NCI-H187 treated with DMSO at 0.1 percent for 48 hours (cell line): Measurements from ENCODE around the gene ALLC.

Source experiments
- DNase-seq: peaks from one replicate; lab custom pipeline; 2025; lab: John Stamatoyannopoulos, UW

Gene ALLC

DNA sequence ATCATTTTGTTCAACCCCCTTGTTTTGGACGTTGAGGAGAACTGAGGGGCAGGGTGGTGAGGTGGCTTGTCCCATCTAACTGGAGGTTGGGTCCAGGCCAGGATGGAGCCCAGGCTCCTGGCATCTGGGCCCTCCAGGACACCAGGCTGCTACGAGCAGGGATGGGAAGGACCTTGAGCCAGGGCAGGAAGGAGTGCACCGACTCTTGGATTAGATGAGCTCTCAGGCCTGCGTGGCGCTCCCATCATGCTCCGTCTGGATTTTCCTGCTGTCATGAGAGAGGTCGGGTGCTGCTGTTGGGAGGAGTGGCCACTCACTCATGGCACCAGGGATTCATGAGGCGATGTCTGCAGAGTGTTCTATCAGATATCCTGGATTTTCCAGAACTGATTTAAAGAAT is 18.3 kb upstream of the ALLC start:
- no peak for DNase-seq

DNA sequence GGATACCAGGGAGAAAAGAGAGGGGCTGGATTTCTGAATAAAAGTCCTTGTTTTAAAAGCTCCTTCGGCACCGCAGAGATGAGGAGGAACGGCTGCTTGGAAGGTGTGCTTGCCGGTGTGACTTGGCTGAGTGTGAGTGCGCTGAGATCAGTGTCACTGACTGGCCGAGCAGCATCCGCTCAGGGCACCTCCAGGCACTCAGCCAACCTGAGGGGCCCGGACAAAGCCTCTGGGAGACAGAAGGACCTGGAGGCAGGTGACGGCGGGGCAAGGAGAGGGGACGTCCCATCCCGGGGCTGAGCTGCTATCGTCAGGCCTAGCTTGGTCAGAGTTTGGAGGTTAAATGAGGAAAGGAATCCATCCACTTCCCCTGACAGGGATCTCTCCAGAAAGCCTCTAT is 16.8 kb upstream of the ALLC start:
- DNase-seq = no peak

DNA sequence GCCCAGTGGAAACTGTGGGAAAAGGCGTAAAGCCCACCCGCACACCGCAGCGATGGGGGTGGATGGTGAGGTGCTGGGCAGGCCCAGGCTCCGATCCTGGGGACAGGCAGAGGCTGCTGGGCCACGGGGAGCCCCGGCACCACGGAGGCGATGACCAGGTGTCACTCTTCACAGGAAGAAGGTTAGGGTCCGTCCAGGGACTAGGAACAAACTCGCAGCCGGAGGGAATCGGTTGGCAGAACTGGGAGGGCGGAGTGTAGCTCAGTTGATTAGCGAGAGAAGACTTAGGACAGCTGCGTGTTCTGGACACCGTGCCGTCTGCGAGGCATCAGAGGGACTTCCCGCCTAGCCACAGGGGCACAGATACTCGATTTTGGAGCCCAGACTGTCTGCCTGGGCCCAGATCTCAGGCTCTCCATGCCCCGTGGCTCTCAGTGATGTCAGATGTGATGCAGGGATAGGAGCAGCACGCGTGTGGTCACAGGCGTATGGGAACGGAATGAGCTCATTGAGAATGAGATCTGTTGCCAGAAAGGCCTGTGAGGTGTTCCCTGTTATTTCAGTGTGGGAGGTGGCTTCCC is 16.1 kb upstream of the ALLC start:
- DNase-seq = no peak

DNA sequence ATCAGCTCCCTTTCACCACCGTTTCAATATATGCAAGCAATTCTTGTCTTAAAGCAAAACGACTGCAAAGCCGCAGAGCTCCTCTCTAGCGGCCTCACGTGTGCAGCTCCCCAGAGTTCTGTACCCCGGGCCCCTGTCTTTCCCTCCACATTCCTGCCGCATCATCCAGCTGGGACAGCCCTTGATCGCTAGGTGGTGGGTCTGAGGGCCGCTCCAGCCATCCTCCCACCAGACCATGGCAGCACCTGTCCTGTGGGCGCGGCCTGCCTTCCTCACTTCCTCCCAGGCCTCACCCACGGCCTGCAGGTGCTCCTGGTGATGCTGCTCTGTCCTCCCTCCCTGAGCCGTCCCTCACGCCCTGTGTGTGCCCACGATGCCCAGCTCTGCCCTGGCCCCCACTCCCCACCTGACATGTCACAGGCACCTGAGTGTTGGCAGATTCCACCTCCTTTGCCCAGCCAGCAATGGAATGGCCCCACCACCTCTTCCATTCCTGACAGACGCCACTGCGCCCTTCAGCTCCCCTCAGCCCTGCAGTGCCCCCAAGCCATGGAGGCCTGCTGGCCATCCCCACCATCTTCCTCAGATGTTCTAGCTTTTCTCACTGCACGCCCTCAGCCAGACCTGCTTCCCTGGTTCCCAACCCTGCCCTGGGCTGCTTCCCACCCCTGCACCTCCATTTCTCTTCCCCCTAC is 15.3 kb upstream of the ALLC start:
- DNase-seq = no peak

DNA sequence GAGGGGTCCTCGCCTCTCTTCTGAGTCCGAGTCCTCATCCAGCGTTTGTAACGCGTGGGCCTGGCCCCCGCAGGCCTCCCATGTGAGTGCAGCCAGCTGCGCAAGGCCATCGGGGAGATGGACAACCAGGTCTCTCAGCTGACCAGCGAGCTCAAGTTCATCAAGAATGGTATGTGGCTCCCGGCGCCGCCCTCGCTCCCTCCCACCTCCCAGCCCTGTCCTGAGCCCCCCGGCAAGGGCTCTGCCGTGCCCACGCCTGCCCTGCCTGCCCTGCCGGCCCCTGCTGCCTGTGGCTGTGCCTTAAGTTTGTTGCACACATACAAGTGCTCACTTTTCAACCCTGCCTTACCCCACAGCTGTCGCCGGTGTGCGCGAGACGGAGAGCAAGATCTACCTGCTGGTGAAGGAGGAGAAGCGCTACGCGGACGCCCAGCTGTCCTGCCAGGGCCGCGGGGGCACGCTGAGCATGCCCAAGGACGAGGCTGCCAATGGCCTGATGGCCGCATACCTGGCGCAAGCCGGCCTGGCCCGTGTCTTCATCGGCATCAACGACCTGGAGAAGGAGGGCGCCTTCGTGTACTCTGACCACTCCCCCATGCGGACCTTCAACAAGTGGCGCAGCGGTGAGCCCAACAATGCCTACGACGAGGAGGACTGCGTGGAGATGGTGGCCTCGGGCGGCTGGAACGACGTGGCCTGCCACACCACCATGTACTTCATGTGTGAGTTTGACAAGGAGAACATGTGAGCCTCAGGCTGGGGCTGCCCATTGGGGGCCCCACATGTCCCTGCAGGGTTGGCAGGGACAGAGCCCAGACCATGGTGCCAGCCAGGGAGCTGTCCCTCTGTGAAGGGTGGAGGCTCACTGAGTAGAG is 14.4 kb upstream of the ALLC start:
- DNase-seq = no peak

DNA sequence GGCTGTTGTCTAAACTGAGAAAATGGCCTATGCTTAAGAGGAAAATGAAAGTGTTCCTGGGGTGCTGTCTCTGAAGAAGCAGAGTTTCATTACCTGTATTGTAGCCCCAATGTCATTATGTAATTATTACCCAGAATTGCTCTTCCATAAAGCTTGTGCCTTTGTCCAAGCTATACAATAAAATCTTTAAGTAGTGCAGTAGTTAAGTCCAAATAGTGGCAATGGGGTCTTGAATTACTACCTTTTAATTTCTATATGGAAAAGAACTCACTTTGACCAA is 13.8 kb upstream of the ALLC start:
- no peak for DNase-seq

DNA sequence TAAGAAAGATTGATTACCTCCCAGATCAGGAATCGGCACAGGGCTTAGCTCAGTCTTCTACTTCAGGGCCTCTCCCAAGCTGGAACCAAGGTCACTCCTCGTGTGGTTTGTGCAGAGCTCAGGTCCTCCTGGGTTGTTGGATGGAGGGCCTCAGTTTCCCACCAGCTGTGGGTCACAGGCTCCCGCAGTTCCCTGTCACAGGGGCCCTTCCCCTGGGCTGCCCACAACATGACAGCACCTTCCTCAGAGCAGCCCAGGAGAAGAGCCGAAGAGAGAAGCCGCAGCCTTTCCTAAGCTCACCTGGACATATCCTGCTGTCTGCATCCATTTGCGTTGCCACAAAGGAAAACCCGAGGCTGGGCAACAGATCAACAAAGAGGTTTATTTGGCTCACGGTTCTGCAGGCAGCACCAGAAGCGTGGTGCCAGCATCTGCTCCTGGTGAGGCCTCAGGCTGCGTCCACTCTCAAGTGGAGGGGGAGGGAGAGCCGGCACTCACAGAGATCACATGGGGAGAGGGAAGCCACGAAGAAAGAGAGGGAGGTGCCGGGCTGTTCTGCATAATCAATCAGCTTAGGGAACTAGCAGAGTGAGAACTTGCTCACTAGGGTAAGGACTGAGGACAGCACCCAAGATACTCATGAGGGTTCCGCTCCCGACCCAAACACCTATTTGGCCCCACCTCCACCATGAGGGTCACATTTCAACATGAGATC is 13.0 kb upstream of the ALLC start:
- DNase-seq = no peak

DNA sequence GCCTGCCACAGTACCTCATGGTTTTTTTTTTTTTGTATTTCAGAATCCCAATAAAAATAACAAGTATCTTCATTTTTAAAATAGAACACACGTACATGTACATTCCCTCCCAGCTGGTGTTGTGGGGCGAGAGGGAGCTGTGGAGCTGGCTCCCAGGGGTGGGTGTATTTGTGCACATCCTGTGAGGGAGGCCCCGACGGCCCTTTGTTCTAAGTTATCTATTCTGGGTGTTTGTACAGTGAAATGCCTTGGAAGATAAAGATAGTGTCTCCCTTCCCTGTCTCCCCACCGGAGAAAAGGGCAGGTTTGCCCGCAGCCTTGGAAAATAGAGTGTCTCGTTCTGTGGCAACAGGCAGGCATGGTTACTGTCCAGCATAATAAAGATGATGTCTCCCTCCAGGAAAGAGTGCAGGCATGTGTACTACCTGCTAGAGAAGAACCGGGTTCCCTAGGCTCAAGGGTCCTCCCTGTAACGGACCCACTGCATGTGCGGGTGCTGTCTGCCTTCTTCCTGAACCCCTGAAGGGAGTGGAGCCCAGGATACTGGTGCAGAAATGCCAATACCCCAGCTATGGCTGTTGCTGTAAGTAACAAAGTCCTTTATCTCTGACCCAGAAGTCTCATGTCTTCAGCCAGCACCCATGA is 12.1 kb upstream of the ALLC start:
- DNase-seq = no peak

DNA sequence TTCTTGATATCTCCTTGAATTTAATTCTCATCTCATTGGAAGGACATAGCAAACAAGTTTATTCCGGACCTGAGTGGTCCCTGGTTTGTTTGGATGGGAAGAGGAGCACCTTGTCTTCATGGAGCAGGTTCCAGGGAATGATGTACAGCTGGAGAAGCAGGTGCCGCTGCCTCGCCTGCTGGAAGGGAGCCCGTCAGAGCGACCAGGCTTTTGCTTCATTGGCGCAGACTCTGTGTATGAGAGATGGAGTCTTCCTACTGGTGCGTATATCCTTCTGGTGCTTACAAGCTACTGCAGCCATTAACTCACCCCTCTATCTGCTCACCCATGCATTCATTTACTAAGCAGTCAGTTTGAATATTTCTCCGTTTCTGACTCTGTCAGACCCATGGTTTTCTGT is 11.6 kb upstream of the ALLC start:
- no peak for DNase-seq

DNA sequence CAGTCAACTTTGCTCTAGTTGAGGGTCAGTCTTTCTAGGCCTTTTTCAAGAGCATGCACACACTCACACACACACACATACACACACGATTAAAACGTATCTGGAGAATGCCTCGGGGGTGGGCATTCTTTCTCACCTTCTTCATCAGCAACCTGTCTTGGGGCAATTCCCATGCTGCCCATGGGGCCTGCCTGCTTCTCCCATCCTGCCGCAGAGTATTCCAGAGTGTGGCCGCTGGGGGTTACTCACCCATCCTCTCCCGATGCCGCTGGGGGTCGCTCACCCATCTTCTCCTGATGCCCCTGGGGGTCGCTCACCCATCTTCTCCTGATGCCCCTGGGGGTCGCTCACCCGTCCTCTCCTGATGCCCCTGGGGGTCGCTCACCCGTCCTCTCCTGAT is 10.8 kb upstream of the ALLC start:
- no peak for DNase-seq

DNA sequence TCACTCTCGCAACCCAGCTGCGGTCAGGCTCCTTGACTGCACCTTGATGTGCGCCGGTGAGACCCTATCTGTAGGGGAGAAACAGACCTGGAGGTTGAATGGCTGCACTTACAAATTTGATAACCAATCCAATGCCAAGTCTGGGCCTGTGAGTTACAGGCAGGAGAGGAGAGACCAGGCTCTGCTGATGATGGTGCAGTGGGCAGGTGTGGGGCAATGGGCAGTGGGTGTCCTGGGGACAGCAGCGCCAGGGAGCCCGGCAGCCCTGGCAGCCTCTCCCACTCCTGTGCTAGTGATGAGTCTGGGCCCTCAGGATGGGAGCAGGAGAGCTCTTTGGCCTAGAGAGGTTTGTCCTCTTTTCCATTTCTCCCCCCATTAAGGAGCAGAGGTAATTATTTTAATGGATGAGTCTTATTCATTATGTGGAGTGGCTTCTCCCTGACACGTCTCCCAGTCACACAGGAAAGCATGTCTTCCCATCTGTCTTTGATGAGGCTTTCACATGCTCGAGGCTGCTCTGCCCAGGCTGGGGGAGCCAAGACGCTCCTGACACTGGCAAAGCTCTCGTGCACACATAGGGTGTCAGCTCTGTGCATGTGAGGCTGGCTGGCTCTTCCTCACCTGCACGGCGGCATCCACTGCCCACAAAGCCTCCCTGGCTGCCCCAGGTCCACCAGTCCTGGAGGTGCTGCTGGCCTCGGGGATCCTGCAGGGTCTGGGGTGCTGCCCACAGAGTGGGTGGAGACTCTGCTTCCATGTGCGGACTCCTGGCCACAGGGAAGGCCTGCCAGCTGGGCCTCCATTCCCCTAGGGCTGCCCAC is 10.0 kb upstream of the ALLC start:
- no peak for DNase-seq

DNA sequence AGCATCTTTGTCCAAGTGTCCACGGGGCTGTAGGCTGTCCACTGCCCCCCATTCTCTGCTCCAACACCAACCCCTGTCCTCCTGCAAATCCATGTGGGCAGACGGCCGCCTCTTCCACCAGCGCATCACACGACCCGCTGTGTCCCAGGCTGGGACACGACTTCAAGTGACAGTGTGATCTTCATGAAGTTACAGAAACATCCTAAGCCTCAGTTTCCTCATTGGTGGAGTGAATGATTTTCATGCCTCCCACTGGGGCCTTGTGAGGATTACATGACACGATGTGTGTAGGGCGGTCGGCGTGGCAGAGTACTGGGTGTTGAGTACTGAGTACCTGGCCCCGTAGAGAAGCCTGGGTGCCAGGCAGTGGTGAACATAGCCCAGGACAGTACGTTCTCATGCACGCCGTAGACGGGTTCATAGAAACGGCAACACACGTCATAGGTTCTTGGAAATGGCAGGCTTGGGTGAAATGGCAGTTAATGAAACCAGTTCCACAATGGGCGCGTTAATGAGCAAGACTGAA is 9.3 kb upstream of the ALLC start:
- no peak for DNase-seq

DNA sequence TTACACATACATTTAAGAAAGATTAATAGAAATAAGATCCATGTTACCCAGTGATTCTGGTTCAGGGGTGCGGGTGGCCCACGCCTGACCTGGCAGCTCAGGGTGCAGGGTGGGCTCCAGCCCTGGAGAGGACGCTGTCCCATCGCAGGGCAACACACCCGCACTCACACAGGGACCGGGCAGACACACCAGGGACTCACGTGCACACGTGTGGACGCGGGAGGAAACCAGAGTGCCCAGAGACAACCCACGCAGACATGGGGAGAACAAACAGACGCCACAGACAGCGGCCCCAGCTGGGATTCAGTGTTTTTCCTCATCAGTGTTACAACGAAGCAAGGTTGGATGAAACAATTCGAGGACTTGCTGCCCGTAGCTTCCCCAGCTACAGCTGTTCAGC is 8.4 kb upstream of the ALLC start:
- no peak for DNase-seq

DNA sequence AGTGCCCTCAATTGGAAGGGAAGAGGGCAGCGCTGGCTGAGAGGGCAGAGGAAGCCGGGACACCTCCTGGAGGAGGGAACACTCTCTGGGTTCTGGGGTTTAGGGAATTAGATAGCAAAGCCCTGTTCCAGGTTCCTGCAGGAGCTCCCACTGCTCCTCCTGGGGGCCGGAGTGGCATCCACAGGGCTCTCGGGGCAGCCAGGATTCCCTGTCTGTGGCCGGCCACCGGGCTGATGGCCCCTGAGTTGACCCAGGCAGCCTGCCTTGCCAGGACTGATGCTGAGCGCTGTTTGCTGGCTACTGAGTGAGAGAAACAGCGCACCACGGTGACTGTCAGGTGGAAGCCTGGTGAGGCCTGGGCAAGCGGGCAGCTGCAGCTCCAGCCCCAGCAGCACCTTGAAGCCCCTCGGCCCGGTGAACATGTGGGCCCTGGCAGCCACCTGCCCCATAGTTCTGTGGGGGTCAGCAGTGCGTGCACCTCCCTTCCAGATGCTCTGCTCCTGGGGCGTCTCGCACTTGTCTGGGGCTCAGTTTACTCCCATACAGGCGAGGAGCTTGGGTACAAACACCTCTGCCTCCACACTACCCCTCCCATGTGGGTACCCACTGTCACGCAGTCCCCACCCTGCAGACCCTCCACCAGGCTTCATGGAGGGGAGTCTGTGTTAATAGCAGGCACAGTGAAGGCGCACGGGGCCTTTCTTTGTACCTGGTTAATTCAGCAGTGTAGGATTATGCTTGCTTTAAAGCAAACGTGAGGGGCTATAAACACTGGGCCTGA is 7.7 kb upstream of the ALLC start:
- DNase-seq = no peak

DNA sequence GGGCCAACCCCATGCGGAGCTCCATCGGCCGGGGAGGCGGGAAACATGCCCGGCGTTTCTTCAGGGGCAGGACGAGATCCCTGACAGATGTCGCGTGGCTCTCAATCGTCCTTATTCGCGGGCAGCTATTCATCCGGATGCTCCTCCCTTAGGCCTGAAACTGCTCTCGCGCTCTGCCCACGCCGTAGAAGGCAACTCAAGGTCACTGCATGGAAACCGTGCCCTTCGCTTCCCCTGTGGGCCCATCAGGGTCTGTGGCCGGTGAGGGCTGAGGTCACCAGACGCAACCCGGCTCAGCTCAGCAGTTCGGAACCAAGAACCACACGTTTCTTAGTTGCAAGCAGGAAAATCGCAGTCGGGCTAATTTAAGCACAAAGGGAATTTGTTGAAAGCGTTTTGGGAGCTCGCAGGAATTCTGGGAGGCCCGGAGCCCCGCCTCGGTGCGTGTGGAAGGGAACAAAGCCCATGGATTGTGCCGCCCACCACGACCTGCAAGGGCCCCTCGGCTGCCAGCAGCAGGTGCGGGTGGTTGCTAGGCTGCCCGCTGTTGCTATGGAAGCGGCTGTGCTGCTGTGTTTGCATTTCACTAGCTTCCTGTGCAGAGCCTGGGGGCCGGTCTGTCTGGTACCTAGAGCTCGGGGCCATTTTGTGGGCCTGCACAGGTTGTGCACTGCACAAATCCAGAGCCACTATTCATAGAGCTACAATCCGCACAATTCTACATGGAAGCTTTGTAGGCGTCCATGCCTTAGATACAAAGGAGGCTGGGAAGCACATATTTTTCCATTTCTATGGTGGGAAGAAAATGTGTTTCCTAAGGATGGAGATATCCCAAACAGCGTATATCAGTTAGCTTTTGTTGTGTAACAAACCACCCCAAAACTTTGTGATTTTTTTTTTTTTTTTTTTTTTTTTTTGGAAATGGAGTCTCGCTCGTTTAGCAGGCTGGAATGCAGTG is 6.0 kb upstream of the ALLC start:
- DNase-seq = peak; percentile 71

DNA sequence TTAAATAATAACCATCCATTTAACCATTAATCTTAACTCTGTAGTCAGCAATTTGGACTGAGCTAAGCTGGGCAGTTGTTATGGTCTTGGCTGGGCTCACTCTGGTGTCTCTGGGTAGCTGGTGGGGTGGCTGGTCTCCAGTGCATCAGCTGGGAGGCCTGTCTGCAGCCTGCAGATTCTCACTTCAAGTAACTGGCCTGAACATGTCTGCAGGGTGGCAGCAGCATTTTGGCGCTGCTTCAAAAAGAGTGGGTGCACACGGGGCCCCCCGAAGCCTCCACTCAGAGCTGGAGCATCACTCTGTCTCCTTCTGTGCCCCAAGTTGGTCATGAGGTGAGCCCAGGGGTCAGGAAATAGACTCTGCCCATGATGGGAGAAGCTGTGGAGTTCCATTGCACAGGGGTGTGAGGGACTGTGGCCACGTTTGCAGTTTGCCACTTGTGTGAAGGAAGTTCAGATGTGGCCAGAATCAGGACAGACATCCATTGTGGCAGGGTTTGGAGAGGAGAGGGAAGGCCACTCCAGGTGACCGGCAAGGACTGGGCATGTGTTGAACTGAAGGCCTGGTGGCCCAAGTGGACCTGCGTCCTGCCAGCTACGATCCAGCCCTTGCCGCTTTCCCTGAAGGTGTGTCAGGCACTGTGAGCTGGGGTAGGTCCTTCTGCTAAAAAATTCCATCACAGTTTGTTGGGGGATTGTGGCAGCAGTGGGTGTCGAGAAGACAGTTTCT is 4.9 kb upstream of the ALLC start:
- DNase-seq = no peak

DNA sequence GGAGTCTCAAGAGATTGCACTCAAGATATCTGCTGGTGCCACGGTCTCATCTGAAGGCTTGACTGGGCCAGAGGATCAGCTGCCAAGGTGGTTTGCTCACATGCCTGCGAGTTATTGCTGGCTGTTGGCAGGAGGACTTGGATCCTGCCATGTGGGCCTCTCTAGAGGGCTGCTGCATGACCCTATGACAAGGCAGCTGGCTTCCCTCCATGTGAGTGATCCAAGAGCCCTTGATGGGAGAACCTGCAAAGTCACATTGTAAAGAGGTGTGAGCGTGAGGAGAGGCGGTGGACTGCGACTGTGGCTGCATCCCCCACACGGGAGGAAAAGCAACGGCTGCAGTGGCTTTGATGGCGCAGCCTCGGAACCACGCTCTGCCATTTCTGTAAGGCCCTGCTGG is 4.0 kb upstream of the ALLC start:
- DNase-seq = no peak

DNA sequence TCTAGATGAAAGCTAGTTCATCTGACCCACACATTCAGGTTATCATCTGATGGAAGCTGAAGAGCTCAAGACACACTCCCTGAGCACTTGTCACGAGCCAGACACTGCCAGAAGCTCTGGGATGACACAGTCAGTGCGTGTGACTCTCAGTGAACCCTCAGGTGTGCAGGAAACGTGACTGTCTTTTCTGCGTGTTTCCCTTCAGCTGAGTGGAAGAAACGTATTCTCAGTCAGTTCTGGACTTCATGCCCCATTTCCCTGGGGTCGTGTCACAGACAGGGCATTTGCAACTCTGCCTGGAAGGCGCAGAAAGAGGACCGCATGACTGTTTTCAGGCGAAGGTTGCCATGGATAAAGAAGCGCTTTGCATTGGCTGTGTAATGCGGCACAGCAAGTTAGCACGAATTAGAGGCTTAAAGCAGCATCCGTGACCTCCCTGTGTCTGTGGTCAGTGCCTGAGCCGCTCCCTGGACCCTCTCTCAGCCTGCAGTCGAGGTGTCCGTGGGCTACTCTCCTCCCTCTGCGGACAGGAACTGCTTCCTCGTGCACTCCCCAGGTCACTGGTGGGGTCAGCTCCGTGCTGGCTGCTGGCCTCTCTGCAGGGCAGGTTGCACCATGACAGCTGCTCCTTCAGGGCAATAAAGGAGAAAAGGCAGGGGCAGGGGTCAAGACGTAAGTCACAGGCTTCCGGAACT is 3.3 kb upstream of the ALLC start:
- no peak for DNase-seq
